DOHH2 (cell line): ENCODE results near the gene PTPRQ.

Source experiments
- CTCF ChIP-seq: fragments of 200-600 bp; sonication (generic); IDR thresholded peaks from one replicate; pipeline ENCODE4 v1.5.1; 2014; ENCODE audit warnings: antibody characterized with exemption, mild to moderate bottlenecking, low read depth, low read length; ENCODE audit not compliant: poor library complexity, severe bottlenecking
- EZH2phosphoT487 ChIP-seq: fragments of 200-600 bp; sonication (generic); IDR thresholded peaks from 2 replicates; pipeline ENCODE4 v1.6.1; 2017; ENCODE audit warnings: borderline replicate concordance, mild to moderate bottlenecking, antibody characterized with exemption, low read length, moderate library complexity, mixed read lengths

GRCh38 chr12:80531646-80532045, 87.6 kb downstream of the PTPRQ start:
- TF ChIP-seq CTCF (no peak), EZH2phosphoT487 (no peak)
